TTC549 (cell line): ENCODE results near the gene NVL.
A peak's percentile ranks its signal among the peaks of the same experiment; 100 is the strongest.
"Not testable (repeated sequence)": the region's sequence is repeated elsewhere in the genome, so short reads cannot be mapped to it uniquely, and the experiment has no call there.

Source experiments
- FAIRE-seq: peaks from 2 replicates; lab custom pipeline; 2012; peaks lifted over from hg19 to GRCh38; lab: Jason Lieb, UNC

Gene NVL

GRCh38 chr1:224234017-224234416, 96.0 kb downstream of the NVL start:
- peak; percentile 36 for FAIRE-seq

- FAIRE-seq, result no peak
Measured at GRCh38 chr1:224226849-224227502, 103.0 kb downstream of the NVL start.

GRCh38 chr1:224223819-224224714, 105.9 kb downstream of the NVL start:
- FAIRE-seq, result no peak

GRCh38 chr1:224219612-224220059, 110.3 kb downstream of the NVL start:
- no peak for FAIRE-seq

GRCh38 chr1:224219011-224219611, 110.9 kb downstream of the NVL start:
- no peak for FAIRE-seq

DNA sequence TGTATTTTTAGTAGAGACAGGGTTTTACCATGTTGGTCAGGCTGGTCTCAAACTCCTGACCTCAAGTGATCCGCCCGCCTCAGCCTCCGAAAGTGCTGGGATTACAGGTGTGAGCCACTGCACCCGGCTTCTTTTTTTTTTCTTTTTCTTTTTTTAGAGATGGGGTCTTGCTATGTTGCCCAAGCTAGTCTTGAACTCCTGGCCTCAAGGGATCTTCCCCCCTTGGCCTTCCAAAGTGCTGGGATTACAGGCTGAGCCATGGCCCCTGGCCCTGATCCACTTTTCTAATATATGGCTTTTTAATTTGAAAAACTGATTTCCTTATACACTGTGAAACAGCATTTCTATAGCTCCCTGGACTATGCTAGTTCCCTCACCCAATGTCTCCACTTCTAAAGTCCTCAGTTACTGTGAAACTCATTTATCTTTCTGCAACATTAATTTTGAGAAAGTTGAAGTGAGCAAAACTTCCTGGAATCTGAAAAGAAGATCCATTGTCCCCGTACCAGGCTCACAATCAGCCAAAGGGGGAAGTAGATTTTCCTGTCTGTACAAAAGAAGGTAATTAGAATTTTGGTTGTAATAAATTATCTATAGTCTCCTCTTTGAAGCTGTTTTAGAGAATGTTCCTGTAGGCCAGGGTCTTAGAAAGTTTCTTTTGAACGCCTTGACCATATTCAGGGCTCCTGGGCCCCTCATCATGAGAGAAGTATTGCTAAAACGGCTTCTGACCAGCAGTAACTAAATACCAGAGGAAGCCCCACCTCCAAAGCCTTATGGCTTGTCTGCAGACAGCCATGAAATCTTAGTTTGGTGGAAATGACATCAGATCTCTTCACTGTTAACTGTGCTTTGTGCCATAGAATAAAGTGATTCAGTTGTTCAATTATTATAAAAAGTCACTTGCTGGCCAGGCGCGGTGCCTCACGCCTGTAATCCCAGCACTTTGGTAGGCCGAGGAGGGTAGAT, 112.0 kb downstream of the NVL start:
- FAIRE-seq, result no peak

DNA sequence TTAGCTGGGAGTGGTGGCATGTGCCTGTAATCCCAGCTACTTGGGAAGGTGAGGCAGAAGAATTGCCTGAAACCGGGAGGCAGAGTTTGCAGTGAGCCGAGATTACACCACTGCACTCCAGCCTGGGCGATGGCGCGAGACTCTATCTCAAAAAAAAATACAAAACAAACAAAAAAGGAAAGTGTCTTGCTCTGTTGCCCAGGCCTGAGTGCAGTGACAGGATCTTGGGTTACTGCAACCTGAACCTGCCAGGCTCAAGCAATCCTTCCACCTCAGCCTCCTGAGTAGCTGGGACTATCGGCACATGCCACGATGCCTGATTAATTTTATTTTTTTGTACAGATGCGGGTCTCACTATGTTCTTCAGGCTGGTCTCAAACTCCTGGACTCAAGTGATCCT, 113.6 kb downstream of the NVL start:
- no peak for FAIRE-seq

- no peak for FAIRE-seq
Measured at GRCh38 chr1:224213438-224214119, 116.4 kb downstream of the NVL start.

DNA sequence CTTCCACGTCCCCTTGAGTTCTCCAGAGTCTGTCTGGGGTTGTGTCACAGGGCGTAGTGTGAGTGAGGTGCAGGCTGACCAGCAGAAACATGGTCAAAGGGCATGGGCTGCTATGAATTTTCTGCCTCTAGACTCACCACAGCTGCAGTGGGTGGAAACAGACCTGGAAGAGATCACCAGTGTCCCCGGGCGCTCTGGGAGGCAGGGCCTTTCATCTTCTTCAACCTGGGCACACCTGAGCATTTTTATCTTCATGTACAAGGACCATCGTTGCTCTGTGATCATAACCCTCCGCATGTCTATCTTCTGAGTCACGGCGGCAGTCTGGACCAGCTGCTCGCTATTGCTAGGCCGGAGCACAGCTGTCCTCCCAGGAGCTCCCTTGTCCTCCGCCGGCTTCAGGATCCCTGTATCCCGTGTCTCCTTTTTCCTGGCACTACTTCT, 117.3 kb downstream of the NVL start:
- no peak for FAIRE-seq

GRCh38 chr1:224211206-224211962, 118.6 kb downstream of the NVL start:
- FAIRE-seq, result no peak

GRCh38 chr1:224205931-224206538, 123.9 kb downstream of the NVL start:
- FAIRE-seq, result not testable (repeated sequence)

DNA sequence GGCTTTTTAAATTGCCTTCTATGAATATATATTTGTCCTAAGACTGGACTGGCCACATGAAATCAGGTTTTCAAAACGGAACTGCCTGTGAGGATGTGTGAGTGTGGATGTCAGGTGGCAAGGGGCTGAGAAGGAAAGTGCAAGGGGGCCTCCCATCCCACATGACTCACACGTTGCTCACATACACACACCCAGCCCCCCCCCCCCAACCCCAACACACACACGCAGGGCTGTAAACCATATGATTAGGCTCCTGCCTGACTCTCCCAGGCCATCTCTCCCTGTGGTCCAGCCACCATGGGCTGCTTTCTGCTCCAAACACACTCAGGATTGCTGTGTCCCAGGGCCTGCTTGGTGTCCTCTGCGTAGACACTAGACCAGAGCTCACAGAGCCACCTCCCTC, 124.5 kb downstream of the NVL start:
- no peak for FAIRE-seq

DNA sequence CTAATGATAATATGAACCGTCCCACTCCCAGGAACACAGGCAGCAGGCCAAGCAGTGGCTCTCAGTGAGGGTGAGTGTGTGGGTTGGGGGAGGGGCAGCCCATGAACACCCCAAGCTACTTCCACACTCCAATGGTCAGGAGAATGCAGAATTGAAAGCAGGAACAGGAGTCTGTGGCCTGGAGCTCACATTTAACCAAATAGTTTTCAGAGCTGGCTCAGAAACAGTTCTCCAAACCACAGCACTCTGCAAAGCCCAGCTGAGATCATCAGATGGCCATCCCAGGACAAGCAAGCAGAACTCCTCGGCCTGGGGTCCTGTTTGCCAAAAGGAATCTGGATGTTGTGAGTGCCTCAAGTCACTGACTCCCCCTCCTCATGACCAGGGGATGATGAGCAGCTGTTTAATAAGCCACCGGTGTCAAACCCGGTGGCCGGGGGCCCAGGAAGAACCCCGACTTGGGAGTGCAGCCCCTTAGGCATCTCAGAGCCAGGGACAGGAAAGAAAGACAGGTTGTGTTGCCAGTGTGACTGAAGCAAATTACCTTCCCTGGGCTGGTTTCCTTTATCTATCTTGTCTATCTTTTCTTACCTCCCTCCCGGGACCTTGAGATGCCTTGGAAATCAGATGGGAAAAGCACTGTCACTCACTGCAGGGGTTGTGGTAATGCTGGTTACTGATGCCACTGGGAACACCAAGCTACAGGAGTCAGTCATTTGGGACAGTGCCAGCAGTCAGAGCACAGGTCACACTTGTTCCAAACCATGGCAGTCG, 126.5 kb downstream of the NVL start:
- no peak for FAIRE-seq

- FAIRE-seq, result no peak
Measured at GRCh38 chr1:224201853-224202252, 128.1 kb downstream of the NVL start.

DNA sequence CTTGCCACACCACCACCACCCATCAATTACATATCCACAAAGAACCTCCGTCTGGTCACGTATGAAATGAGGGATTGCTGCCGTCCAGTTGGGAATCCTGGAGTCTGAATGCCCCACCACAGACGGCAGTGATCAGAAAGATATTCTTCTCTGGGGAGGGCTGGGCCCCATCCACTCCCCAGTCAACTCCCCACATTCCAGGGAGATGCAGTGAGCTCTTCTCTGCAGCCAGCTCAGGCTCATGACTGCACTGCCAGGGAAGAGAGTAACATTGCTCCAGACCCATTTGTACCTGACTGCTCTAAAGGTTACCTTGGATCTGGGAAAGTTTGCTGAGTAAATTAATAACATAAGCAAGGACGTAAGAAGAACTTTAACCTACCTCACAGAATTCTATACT, 128.6 kb downstream of the NVL start:
- no peak for FAIRE-seq

DNA sequence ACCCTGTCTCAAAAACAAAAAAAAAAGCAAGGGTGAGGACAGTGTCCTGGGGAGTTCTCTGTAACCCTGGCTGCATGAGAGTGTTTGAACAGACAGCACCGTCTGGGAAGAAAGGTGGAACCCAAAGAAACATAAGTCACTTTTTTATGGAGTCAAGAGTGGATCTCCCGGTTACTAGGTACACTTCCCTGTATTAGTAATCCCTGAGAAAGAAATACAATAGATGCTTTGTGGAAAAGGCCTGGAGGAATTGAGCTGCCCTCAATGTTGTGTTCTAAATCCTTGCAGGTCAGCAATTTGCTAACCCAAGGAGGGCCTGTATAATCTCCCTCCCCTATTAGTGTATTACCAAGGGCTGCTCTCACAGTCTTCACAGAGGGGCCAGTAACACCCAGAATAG, 130.3 kb downstream of the NVL start:
- no peak for FAIRE-seq

DNA sequence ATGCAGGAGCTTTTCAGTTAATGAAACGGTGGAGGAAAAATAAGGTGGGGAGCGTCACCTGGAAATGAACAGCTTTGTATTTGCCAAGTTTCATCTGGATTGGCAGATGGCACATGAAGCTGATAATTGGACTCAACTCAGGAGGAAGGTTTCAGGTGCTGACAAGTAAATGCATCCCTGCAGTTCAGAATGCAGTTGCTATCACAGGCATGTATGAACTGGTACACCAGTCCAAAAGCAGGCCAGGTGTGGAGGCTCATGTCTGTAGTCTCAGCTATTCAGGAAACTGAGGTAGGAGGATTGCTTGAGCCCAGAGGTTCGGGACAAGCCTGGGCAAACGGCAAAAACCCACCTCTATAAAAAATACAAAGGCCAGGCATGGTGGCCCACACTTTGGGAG, 131.4 kb downstream of the NVL start:
- no peak for FAIRE-seq

DNA sequence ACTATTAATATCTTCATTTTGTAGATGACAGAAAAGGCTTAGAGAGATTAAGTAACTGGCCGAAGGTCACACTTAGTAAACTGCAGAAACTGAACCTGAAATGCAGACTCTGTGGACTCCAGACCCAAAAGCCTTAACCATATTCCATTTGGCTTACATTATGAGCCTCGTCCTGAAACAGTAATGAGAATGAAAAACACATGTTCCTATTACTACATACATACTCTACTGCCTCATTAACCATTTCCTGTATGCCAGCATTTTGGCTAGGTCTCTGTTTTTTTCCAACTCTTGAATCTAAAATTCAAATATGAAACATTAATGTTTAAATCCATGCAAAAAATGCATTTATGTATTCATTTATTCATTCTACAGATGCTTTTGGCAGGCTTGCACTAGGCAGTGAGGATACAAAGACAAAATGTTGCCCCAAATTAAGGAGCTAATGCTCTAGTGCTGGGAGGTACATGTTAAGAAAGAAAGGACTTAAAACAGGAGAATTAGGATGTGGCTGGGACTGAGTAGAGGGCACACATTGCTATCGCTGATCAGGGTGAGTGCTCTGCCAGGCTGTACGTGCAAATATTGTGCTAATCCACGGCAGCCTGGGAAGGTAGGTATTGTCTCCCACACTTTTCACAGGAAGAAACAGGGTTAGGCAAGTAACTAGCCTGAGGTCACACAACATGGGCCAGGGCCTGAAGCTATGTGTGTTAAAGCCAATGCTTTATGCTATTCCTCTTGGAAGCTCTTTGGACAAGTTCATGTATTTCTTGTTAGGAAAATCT, 133.0 kb downstream of the NVL start:
- no peak for FAIRE-seq
